ENCODE results near the gene DISP1. TPM values are rescaled to one million over a fixed set of nuclear protein-coding genes. Genes with fewer than 3 reads are reported as not detected.

The DISP1 gene
- total RNA-seq, 6 experiments from 2014 or later, result 1.7 to 4.2 (median 3.0) TPM

- intact Hi-C loops (cut with DNase I), result no loop called here
- Histone ChIP-seq H3K9me3 (no peaks in the 10 kb centered on the region), H3K27me3 (no peaks in the 10 kb centered on the region), H3K4me3 (no peak overlapping the region), H3K27ac (no peak overlapping the region), H3K36me3 (no peaks in the 10 kb centered on the region), H3K4me1 (peaks cover 0 to 8% (median 0%) of the 10 kb centered on the region in 4 donors)
- TF ChIP-seq POLR2A (IDR thresholded peaks at IDR 0.05), result no peak
- TF ChIP-seq CTCF (IDR thresholded peaks at IDR 0.05), result no peak
- 22% methylated on average over 2 of the region's 2 CpGs for WGBS (ENCODE audit: insufficient coverage, low coverage, low lambda C conversion rate, missing lambda C conversion rate)
- ATAC-seq (peak in 3 of 4 donors; percentile 34 to 80 (median 62)), DNase-seq (no peak)
Observed at GRCh38 chr1:222777977-222778376, 36.9 kb upstream of the DISP1 start.

DNA sequence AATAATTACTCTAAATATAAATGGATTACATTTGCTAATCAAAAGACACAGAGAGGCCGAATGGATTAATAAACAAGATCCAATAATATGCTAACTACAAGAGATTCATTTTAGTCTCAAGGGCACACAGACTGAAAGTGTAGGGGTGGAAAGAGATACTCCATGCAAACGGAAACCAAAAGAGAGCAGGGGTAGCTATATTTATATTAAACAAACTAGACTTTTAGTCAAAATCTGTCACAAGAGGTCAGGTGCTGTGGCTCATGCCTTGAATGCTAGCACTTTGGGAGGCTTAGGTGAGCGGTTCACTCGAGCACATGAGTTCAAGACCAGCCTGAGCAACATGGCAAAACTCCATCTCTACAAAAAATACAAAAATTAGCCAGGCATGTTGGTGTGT, 33.6 kb upstream of the DISP1 start:
- Histone ChIP-seq H3K27ac (no peak overlapping the region), H3K36me3 (no peaks in the 10 kb centered on the region), H3K4me3 (no peak overlapping the region), H3K4me1 (peaks cover 0 to 8% (median 0%) of the 10 kb centered on the region in 4 donors), H3K27me3 (no peaks in the 10 kb centered on the region), H3K9me3 (no peaks in the 10 kb centered on the region)
- no peak for ATAC-seq
- no peak for DNase-seq
- TF ChIP-seq POLR2A (IDR thresholded peaks at IDR 0.05) (no peak), CTCF (IDR thresholded peaks at IDR 0.05) (no peak)
- intact Hi-C loops (cut with DNase I), result no loop called here
- WGBS (ENCODE audit: insufficient coverage, low coverage, low lambda C conversion rate, missing lambda C conversion rate), result 46% methylated on average over 4 of the region's 4 CpGs

- Histone ChIP-seq H3K4me1 (peaks cover 0 to 2% (median 0%) of the 10 kb centered on the region in 4 donors), H3K27me3 (no peaks in the 10 kb centered on the region), H3K27ac (no peak overlapping the region), H3K9me3 (no peaks in the 10 kb centered on the region), H3K36me3 (no peaks in the 10 kb centered on the region), H3K4me3 (no peak overlapping the region)
- ATAC-seq (no peak), DNase-seq (no peak)
- intact Hi-C loops (cut with DNase I), result no loop called here
- TF ChIP-seq CTCF (IDR thresholded peaks at IDR 0.05), result no peak
- TF ChIP-seq POLR2A (IDR thresholded peaks at IDR 0.05), result no peak
Observed at GRCh38 chr1:222783051-222783450, 31.8 kb upstream of the DISP1 start.

DNA sequence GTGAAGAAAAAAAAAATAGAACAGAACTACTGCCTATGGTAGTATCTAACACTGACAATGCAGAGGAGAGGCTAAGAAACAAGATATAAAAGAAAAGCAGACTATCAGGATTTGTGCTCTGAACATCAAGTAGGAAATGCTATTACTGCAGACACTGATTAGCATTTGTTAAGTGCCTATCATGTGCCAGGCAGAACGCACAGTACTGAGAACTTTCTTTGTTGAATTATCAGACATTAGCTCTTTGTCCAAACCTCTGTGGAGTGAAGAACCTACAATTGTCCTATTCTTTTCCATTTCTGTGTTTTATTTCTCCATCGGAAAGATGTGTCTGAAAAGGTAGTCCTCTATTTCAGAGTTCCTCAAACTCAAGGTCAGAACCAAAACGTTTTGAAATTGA, 30.5 kb upstream of the DISP1 start:
- WGBS (ENCODE audit: insufficient coverage, low coverage, low lambda C conversion rate, missing lambda C conversion rate), result 36% methylated on average over 3 of the region's 3 CpGs
- H3K36me3 ChIP-seq, result no peaks in the 10 kb centered on the region
- no peaks in the 10 kb centered on the region for H3K4me1 ChIP-seq
- no peaks in the 10 kb centered on the region for H3K9me3 ChIP-seq
- no peak for ATAC-seq
- no peak overlapping the region for H3K27ac ChIP-seq
- H3K27me3 ChIP-seq, result no peaks in the 10 kb centered on the region
- TF ChIP-seq CTCF (IDR thresholded peaks at IDR 0.05), result no peak
- no peak for TF ChIP-seq POLR2A (IDR thresholded peaks at IDR 0.05)
- no peak overlapping the region for H3K4me3 ChIP-seq
- no peak for DNase-seq
- intact Hi-C loops (cut with DNase I), result no loop called here

DNA sequence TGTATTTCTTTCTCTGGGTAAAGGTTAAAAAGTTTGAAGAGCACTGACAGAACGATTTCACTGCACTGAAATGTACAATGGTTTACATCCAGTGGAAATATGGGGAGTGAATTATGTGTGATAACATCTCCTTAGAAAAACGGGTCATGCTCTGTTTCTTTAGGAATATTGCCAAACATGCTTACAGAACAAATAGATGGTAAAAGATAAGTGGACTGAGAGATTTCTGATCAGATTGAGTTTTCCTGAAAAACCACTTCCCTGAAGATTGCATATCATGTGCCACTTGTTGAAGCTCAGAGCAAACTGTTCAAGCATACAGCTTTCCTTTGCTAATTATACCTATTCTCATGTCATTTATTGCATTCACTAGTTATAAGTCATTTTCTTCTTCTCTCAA, 29.9 kb upstream of the DISP1 start:
- no peak for DNase-seq
- TF ChIP-seq POLR2A (IDR thresholded peaks at IDR 0.05) (no peak), CTCF (IDR thresholded peaks at IDR 0.05) (no peak)
- Histone ChIP-seq H3K27me3 (no peaks in the 10 kb centered on the region), H3K9me3 (no peaks in the 10 kb centered on the region), H3K4me1 (no peaks in the 10 kb centered on the region), H3K36me3 (no peaks in the 10 kb centered on the region), H3K27ac (no peak overlapping the region), H3K4me3 (no peak overlapping the region)
- ATAC-seq, result no peak
- 10% methylated on average over 2 of the region's 2 CpGs for WGBS (ENCODE audit: insufficient coverage, low coverage, low lambda C conversion rate, missing lambda C conversion rate)
- intact Hi-C loops (cut with DNase I), result loop anchor here in 1 of 2 donors (5.0 kb wide), 1 partner anchor 302 kb away; no protein-coding TSS in a partner anchor

Data from right lobe of liver (tissue), 6 donors.